CD14-positive monocyte (primary cell): ENCODE results near the gene SPIRE1. TPM values are rescaled to one million over a fixed set of nuclear protein-coding genes. Genes with fewer than 3 reads are reported as not detected.

ENCODE experiments used
- DNase-seq, 3 donors: peaks; one replicate each; pipeline ENCODE4 v3.0.0-alpha.2; 2011 to 2022
- H2AFZ ChIP-seq: 2 replicates; pipeline ENCODE4 v1.6.0; 2012; ENCODE audit warnings: mild to moderate bottlenecking, low read depth, low read length, inconsistent platforms; ENCODE audit not compliant: insufficient read depth, poor library complexity, severe bottlenecking
- H3K27ac ChIP-seq, 2 donors: 1 replicate in 1 of 2; 2 replicates in 1 of 2; pipeline ENCODE4 v1.5.1; 2012 to 2013; ENCODE audit warnings: low read length in 2 of 2, control low read depth in 1 of 2, inconsistent platforms in 1 of 2, low read depth in 1 of 2, mild to moderate bottlenecking in 1 of 2
- H3K27me3 ChIP-seq, 2 donors: one replicate each; pipeline versions ENCODE4 v1.6.0 to v1.6.1; 2011 to 2013; ENCODE audit warnings: low read length in 2 of 2; ENCODE audit not compliant: control insufficient read depth in 2 of 2, insufficient read depth in 2 of 2
- H3K36me3 ChIP-seq, 2 donors: replicated peaks in 1 of 2; 1 replicate in 1 of 2; 2 replicates in 1 of 2; pipeline versions ENCODE4 v1.5.1 to v1.6.1; 2012 to 2013; ENCODE audit warnings: low read length in 2 of 2, control low read depth in 1 of 2, inconsistent platforms in 1 of 2, mild to moderate bottlenecking in 1 of 2; ENCODE audit not compliant: insufficient read depth in 2 of 2, control insufficient read depth in 1 of 2
- H3K4me1 ChIP-seq, 2 donors: 1 replicate in 1 of 2; 2 replicates in 1 of 2; pipeline versions ENCODE4 v1.5.1 to v1.6.1; 2012 to 2013; ENCODE audit warnings: low read length in 2 of 2, control low read depth in 1 of 2, inconsistent platforms in 1 of 2, mild to moderate bottlenecking in 1 of 2, moderate library complexity in 1 of 2; ENCODE audit not compliant: insufficient read depth in 2 of 2, control insufficient read depth in 1 of 2
- H3K4me2 ChIP-seq: replicated peaks from 2 replicates; pipeline ENCODE3; 2012; ENCODE audit warnings: low read length, moderate library complexity, mild to moderate bottlenecking; ENCODE audit not compliant: poor library complexity, severe bottlenecking; ENCODE audit errors: extremely low read depth
- H3K4me3 ChIP-seq, 3 experiments: fragments of 200-600 bp in 1 of 3; sonication (generic) in 1 of 3; replicated peaks in 1 of 3; 1 replicate in 2 of 3; 2 replicates in 1 of 3; pipeline ENCODE4 v1.5.1; 2011 to 2013; ENCODE audit warnings: low read length in 3 of 3, mild to moderate bottlenecking in 3 of 3, control low read depth in 2 of 3, low read depth in 2 of 3, inconsistent platforms in 1 of 3, moderate library complexity in 1 of 3
- H3K79me2 ChIP-seq: 2 replicates; pipeline ENCODE4 v1.6.0; 2012; ENCODE audit warnings: mild to moderate bottlenecking, control low read depth, inconsistent platforms, low read length, moderate library complexity; ENCODE audit not compliant: insufficient read depth
- H3K9ac ChIP-seq: 2 replicates; pipeline ENCODE4 v1.6.0; 2017; ENCODE audit warnings: low read length, mild to moderate bottlenecking; ENCODE audit not compliant: insufficient read depth, poor library complexity, severe bottlenecking
- H3K9me3 ChIP-seq, 2 donors: replicated peaks in 1 of 2; 1 replicate in 1 of 2; 2 replicates in 1 of 2; pipeline versions ENCODE4 v1.5.1 to v1.6.1; 2012 to 2013; ENCODE audit warnings: low read length in 2 of 2, control low read depth in 1 of 2; ENCODE audit not compliant: control insufficient read depth in 1 of 2, insufficient read depth in 1 of 2
- H4K20me1 ChIP-seq: 2 replicates; pipeline ENCODE4 v1.6.0; 2012; ENCODE audit warnings: mild to moderate bottlenecking, low read length, control low read depth, moderate library complexity; ENCODE audit not compliant: insufficient read depth
- H3K27ac Mint-ChIP-seq, 7 donors: one replicate each; pipeline ENCODE4 v1.8.0; 2020; ENCODE audit warnings: mild to moderate bottlenecking in 7 of 7, mixed read lengths in 7 of 7, moderate library complexity in 6 of 7, inconsistent platforms in 2 of 7
- H3K27me3 Mint-ChIP-seq, 3 donors: one replicate each; pipeline ENCODE4 v1.8.0; 2021 to 2022; ENCODE audit warnings: low read depth in 3 of 3, mild to moderate bottlenecking in 3 of 3, mixed read lengths in 3 of 3, moderate library complexity in 3 of 3, inconsistent platforms in 1 of 3
- H3K36me3 Mint-ChIP-seq, 2 donors: one replicate each; pipeline ENCODE4 v1.8.0; 2020; ENCODE audit warnings: mixed read lengths in 2 of 2, inconsistent platforms in 1 of 2, mild to moderate bottlenecking in 1 of 2
- H3K4me1 Mint-ChIP-seq: one replicate; pipeline ENCODE4 v1.8.0; 2020; ENCODE audit warnings: mild to moderate bottlenecking, mixed read lengths
- H3K4me3 Mint-ChIP-seq, 2 donors: one replicate each; pipeline ENCODE4 v1.8.0; 2020; ENCODE audit warnings: mild to moderate bottlenecking in 2 of 2, mixed read lengths in 2 of 2, moderate library complexity in 1 of 2
- H3K9me3 Mint-ChIP-seq, 7 donors: one replicate each; pipeline ENCODE4 v1.8.0; 2020 to 2022; ENCODE audit warnings: mixed read lengths in 7 of 7, mild to moderate bottlenecking in 6 of 7, moderate library complexity in 6 of 7, inconsistent platforms in 2 of 7
- CTCF ChIP-seq: fragments of 200-600 bp; IDR thresholded peaks from one replicate; pipeline ENCODE4 v1.8.0; 2022; ENCODE audit warnings: antibody characterized with exemption, mild to moderate bottlenecking
- WGBS: methylation state at CpG from one replicate; pipeline ENCODE4 v1.1.5; 2013; ENCODE audit warnings: missing lambda C conversion rate; ENCODE audit not compliant: insufficient coverage; 5-methylcytosine and 5-hydroxymethylcytosine counted together
- intact Hi-C, 2 donors: fragments of 100-400 bp; cut with micrococcal nuclease; formaldehyde crosslinking; loops; one replicate each; pipeline versions ENCODE4 v1.15.0 to v1.15.1; 2023
- polyA plus RNA-seq, 3 donors: library from polyadenylated mRNA; depleted of rRNA in 1 of 3; unstranded in 2 of 3; stranded (reverse) in 1 of 3; fragments of 300-500 nt in 2 of 3; fragments of >200 nt in 1 of 3; fragmentation: Illumina TruSeq in 2 of 3; gene quantifications; 1 replicate in 2 of 3; 2 replicates in 1 of 3; pipeline ENCODE4 v1.2.3, GENCODE V29; 2012 to 2021

The SPIRE1 gene
- polyA plus RNA-seq, 3 donors, result 1.7 to 1.9 (median 1.8) TPM

- Histone ChIP-seq H3K9me3 (no peaks in the 10 kb centered on the region), H3K9ac (peak overlapping the region; percentile 74), H3K27ac (peak overlapping the region; percentile 88 to 97), H2AFZ (peak overlapping the region; percentile 18), H3K27me3 (no peaks in the 10 kb centered on the region), H3K36me3 (no peaks in the 10 kb centered on the region), H3K4me1 (peaks cover 16 to 20% of the 10 kb centered on the region in 2 donors), H4K20me1 (no peaks in the 10 kb centered on the region), H3K4me3 (peak overlapping the region in 1 of 3 experiments; percentile 26), H3K79me2 (no peaks in the 10 kb centered on the region), H3K4me2 (peak overlapping the region; percentile 40)
- intact Hi-C loops, result loop anchor here (5.0 to 10.0 kb wide), 2 partner anchors 48 to 51 kb away; partner anchors contain the start of gene SPIRE1 (in 2 of the 2)
- DNase-seq, result peak; percentile 80 to 93 (median 92)
- peaks cover 25% of the 10 kb centered on the region for H3K4me1 Mint-ChIP-seq
- H3K9me3 Mint-ChIP-seq, result no peaks in the 10 kb centered on the region
- H3K27ac Mint-ChIP-seq, result peak overlapping the region; percentile 96 to 100 (median 99)
- H3K27me3 Mint-ChIP-seq, result no peaks in the 10 kb centered on the region
- no peak for TF ChIP-seq CTCF
- H3K4me3 Mint-ChIP-seq, result peak overlapping the region in 1 of 2 donors; percentile 78
- WGBS, result 100% methylated on average over 3 of the region's 10 CpGs
- H3K36me3 Mint-ChIP-seq, result peaks cover 0 to 2% of the 10 kb centered on the region in 2 donors
Measured at GRCh38 chr18:12606592-12607315, 51.2 kb downstream of the SPIRE1 start.

- no peak for DNase-seq
- Histone ChIP-seq H3K36me3 (no peaks in the 10 kb centered on the region), H3K9ac (no peak overlapping the region), H3K4me1 (peaks cover 16 to 20% of the 10 kb centered on the region in 2 donors), H3K27me3 (no peaks in the 10 kb centered on the region), H4K20me1 (no peaks in the 10 kb centered on the region), H3K4me2 (no peak overlapping the region), H3K27ac (no peak overlapping the region), H3K9me3 (no peaks in the 10 kb centered on the region), H2AFZ (no peak overlapping the region), H3K79me2 (no peaks in the 10 kb centered on the region), H3K4me3 (no peak overlapping the region)
- intact Hi-C loops, result loop anchor here (5.0 to 10.0 kb wide), 2 partner anchors 50 to 53 kb away; partner anchors contain the start of gene SPIRE1 (in 2 of the 2)
- no peak overlapping the region for H3K4me3 Mint-ChIP-seq
- H3K27me3 Mint-ChIP-seq, result peaks cover 0 to 2% (median 0%) of the 10 kb centered on the region in 3 donors
- H3K9me3 Mint-ChIP-seq, result no peaks in the 10 kb centered on the region
- peaks cover 25% of the 10 kb centered on the region for H3K4me1 Mint-ChIP-seq
- H3K27ac Mint-ChIP-seq, result no peak overlapping the region
- WGBS, result no CpG with 5 or more reads among the region's 3 CpGs
- peak; percentile 30 for TF ChIP-seq CTCF
- H3K36me3 Mint-ChIP-seq, result peaks cover 0 to 2% of the 10 kb centered on the region in 2 donors
Measured at GRCh38 chr18:12604445-12605007, 53.4 kb downstream of the SPIRE1 start.
